Suprapubic skin (tissue), 4 donors: Measurements from ENCODE around the gene COMT. TPM values are rescaled to one million over a fixed set of nuclear protein-coding genes. Genes with fewer than 3 reads are reported as not detected.

Source experiments
- DNase-seq, 2 donors: peaks; one replicate each; pipeline ENCODE4 v3.0.0-alpha.2; 2019; ENCODE audit warnings: low spot score in 2 of 2
- H3K27ac ChIP-seq: fragments of 200-600 bp; sonication (generic); one replicate; pipeline ENCODE4 v1.5.1; 2019
- H3K27me3 ChIP-seq: fragments of 200-600 bp; sonication (generic); one replicate; pipeline ENCODE4 v1.5.1; 2019
- H3K36me3 ChIP-seq: fragments of 200-600 bp; sonication (generic); one replicate; pipeline ENCODE4 v1.5.1; 2019
- H3K4me1 ChIP-seq: fragments of 200-600 bp; sonication (generic); one replicate; pipeline ENCODE4 v1.5.1; 2019
- H3K4me3 ChIP-seq: fragments of 200-600 bp; sonication (generic); one replicate; pipeline ENCODE4 v1.5.1; 2019; ENCODE audit warnings: mild to moderate bottlenecking
- H3K9me3 ChIP-seq: fragments of 200-600 bp; sonication (generic); one replicate; pipeline ENCODE4 v1.5.1; 2019
- CTCF ChIP-seq, 2 donors: fragments of 200-600 bp in 1 of 2; fragments of 450-650 bp in 1 of 2; sonication (generic) in 1 of 2; IDR thresholded peaks; one replicate each; pipeline ENCODE4 v1.5.1; 2016 to 2019; ENCODE audit warnings: antibody characterized with exemption in 2 of 2, mild to moderate bottlenecking in 1 of 2, moderate library complexity in 1 of 2
- EP300 ChIP-seq: sonication (generic); formaldehyde crosslinking; IDR thresholded peaks from one replicate; pipeline ENCODE4 v1.6.1; 2017; ENCODE audit warnings: antibody characterized with exemption
- POLR2A ChIP-seq, 2 donors: fragments of 450-650 bp; IDR thresholded peaks; one replicate each; pipeline ENCODE4 v1.6.1; 2017; ENCODE audit warnings: antibody characterized with exemption in 2 of 2, mild to moderate bottlenecking in 2 of 2, moderate library complexity in 2 of 2
- POLR2AphosphoS5 ChIP-seq, 3 donors: sonication (generic); formaldehyde crosslinking; IDR thresholded peaks; one replicate each; pipeline ENCODE4 v1.6.1; 2017; ENCODE audit warnings: antibody characterized with exemption in 3 of 3
- WGBS: methylation state at CpG from one replicate; pipeline ENCODE4 v1.1.5; 2018; 5-methylcytosine and 5-hydroxymethylcytosine counted together
- total RNA-seq, 4 donors: library from RNA; depleted of rRNA; stranded (reverse); fragments of >200 nt; gene quantifications; one replicate each; pipeline ENCODE4 v1.1.0, GENCODE V29; 2016

Gene COMT
- total RNA-seq, 4 donors from 2014 or later: 206 to 293 (median 246) TPM

GRCh38 chr22:19972652-19973550 is 31.3 kb downstream of the COMT start:
- DNase-seq: no peak
- H3K4me1 ChIP-seq: peaks cover 19% of the 10 kb centered on the region
- 95% methylated on average over 27 of the region's 50 CpGs for WGBS

GRCh38 chr22:19973551-19974267 is 32.1 kb downstream of the COMT start:
- DNase-seq: no peak
- H3K36me3 ChIP-seq: peaks cover 49% of the 10 kb centered on the region
- 97% methylated on average over 30 of the region's 46 CpGs for WGBS

More at GRCh38 chr22:19972652-19973550, 31.3 kb downstream of the COMT start:
- Histone ChIP-seq H3K27me3 (no peaks in the 10 kb centered on the region), H3K4me3 (no peak overlapping the region), H3K9me3 (no peaks in the 10 kb centered on the region), H3K36me3 (peaks cover 49% of the 10 kb centered on the region), H3K27ac (no peak overlapping the region)
- TF ChIP-seq EP300 (no peak), POLR2AphosphoS5 (IDR thresholded peaks at IDR 0.05) (no peak), POLR2A (IDR thresholded peaks at IDR 0.05) (no peak), CTCF (IDR thresholded peaks at IDR 0.05) (no peak)

GRCh38 chr22:19974268-19974861 is 32.8 kb downstream of the COMT start:
- no peak for TF ChIP-seq EP300
- Histone ChIP-seq H3K9me3 (no peaks in the 10 kb centered on the region), H3K4me1 (peaks cover 19% of the 10 kb centered on the region), H3K36me3 (peaks cover 49% of the 10 kb centered on the region), H3K27me3 (no peaks in the 10 kb centered on the region), H3K27ac (no peak overlapping the region), H3K4me3 (no peak overlapping the region)
- DNase-seq: no peak
- WGBS: 81% methylated on average over 6 of the region's 11 CpGs

More at GRCh38 chr22:19973551-19974267, 32.1 kb downstream of the COMT start:
- Histone ChIP-seq H3K4me3 (no peak overlapping the region), H3K4me1 (peaks cover 19% of the 10 kb centered on the region), H3K27me3 (no peaks in the 10 kb centered on the region), H3K27ac (no peak overlapping the region), H3K9me3 (no peaks in the 10 kb centered on the region)
- TF ChIP-seq EP300: no peak
- TF ChIP-seq CTCF (IDR thresholded peaks at IDR 0.05): no peak
- no peak for TF ChIP-seq POLR2A (IDR thresholded peaks at IDR 0.05)
- TF ChIP-seq POLR2AphosphoS5 (IDR thresholded peaks at IDR 0.05): no peak

- Histone ChIP-seq H3K27me3 (no peaks in the 10 kb centered on the region), H3K4me1 (peaks cover 18% of the 10 kb centered on the region), H3K4me3 (no peak overlapping the region), H3K27ac (no peak overlapping the region), H3K36me3 (peaks cover 49% of the 10 kb centered on the region), H3K9me3 (no peaks in the 10 kb centered on the region)
- TF ChIP-seq CTCF (IDR thresholded peaks at IDR 0.05) (no peak), EP300 (no peak), POLR2AphosphoS5 (IDR thresholded peaks at IDR 0.05) (no peak), POLR2A (IDR thresholded peaks at IDR 0.05) (no peak)
- WGBS: 81% methylated on average over 9 of the region's 13 CpGs
- no peak for DNase-seq
These were observed 33.5 kb downstream of the COMT start for GRCh38 chr22:19974935-19975706.

GRCh38 chr22:19975707-19976035 is 34.1 kb downstream of the COMT start:
- Histone ChIP-seq H3K4me1 (peaks cover 14% of the 10 kb centered on the region), H3K36me3 (peaks cover 54% of the 10 kb centered on the region), H3K27me3 (no peaks in the 10 kb centered on the region), H3K27ac (no peak overlapping the region), H3K4me3 (no peak overlapping the region), H3K9me3 (no peaks in the 10 kb centered on the region)
- WGBS: 84% methylated on average over 4 of the region's 4 CpGs
- TF ChIP-seq POLR2AphosphoS5 (IDR thresholded peaks at IDR 0.05): no peak
- TF ChIP-seq EP300: no peak
- no peak for TF ChIP-seq POLR2A (IDR thresholded peaks at IDR 0.05)
- TF ChIP-seq CTCF (IDR thresholded peaks at IDR 0.05): no peak
- no peak for DNase-seq
